Measurements from ENCODE around the gene SLC37A3. TPM values are rescaled to one million over a fixed set of nuclear protein-coding genes. Genes with fewer than 3 reads are reported as not detected.
A peak's percentile ranks its signal among the peaks of the same experiment; 100 is the strongest.

Gene SLC37A3
- total and polyA plus RNA-seq, 2 of the 13 experiments (the other 11 are each of a cell fraction or from before 2014, with no cell fraction given): 21.3 to 27.9 TPM

DNA sequence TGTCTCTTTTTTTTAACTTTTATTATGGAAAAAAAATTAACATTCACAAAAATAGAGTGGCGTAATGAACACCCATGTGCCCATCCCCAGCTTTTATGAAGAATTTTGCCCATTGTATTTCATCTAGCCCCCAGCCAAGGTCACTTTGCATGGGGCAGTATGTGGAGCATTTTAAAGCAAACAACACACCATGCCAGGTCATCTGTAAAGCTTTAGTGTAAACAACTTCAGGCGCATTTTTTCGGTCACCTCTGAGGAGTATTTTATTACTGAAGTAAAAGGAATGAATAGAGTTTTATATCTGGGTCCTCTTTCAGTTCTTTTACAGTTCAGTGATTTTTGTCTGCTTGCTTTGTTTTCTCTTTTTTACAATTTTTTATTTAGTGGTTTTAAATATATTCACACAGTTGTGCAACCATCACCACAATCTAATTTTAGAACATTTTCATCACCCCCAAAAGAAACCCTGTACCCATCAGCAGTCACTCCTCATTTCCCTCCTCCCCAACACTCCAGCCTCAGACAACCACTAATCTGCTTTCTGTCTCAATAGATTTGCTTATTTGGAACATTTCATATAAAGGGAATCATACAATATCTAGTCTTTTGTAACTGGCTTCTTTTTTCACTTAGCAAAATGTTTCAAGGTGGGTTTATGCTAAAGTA lies 87.9 kb downstream of the SLC37A3 start (continued):
- TF ChIP-seq ZNF891 (CRISPR knock-in tag; IDR thresholded peaks at IDR 0.05) (no peak), SOX5 (CRISPR knock-in tag; IDR thresholded peaks at IDR 0.05; ENCODE audit: borderline replicate concordance) (peak; percentile 74; the same call in 1 of the 2 replicates), ZZZ3 (CRISPR knock-in tag; IDR thresholded peaks at IDR 0.05; ENCODE audit: borderline replicate concordance) (no peak), MED13 (CRISPR knock-in tag; IDR thresholded peaks at IDR 0.05) (no peak), ZFP1 (CRISPR knock-in tag; IDR thresholded peaks at IDR 0.05) (no peak), ZNF703 (CRISPR knock-in tag; IDR thresholded peaks at IDR 0.05; ENCODE audit: borderline replicate concordance) (no peak), ZNF746 (CRISPR knock-in tag; IDR thresholded peaks at IDR 0.05) (no peak), TMF1 (CRISPR knock-in tag; IDR thresholded peaks at IDR 0.05; ENCODE audit: low read depth) (no peak), CAMTA2 (CRISPR knock-in tag; IDR thresholded peaks at IDR 0.05; ENCODE audit: borderline replicate concordance) (no peak), ZNF616 (CRISPR knock-in tag; IDR thresholded peaks at IDR 0.05; ENCODE audit: low read depth) (no peak), ZNF841 (CRISPR knock-in tag; IDR thresholded peaks at IDR 0.05; ENCODE audit: borderline replicate concordance) (no peak), NFE2L1 (CRISPR knock-in tag; IDR thresholded peaks at IDR 0.05; ENCODE audit: borderline replicate concordance) (no peak), ZNF724P (CRISPR knock-in tag; IDR thresholded peaks at IDR 0.05; ENCODE audit: borderline replicate concordance) (no peak)
- TF ChIP-seq, protein P1, sequence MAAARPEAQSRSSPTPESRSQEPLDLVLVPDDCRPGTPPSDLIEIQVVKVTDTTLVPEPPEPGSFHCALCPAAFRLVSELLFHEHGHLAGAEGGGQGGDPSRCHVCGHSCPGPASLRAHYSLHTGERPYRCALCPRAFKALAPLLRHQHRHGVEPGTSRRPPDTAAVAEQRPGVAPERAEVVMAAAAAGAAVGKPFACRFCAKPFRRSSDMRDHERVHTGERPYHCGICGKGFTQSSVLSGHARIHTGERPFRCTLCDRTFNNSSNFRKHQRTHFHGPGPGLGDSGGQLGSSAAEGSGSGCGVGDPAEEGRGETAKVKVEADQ (CRISPR knock-in tag; IDR thresholded peaks at IDR 0.05; ENCODE audit: borderline replicate concordance): no peak
- TF ChIP-seq, protein P2, sequence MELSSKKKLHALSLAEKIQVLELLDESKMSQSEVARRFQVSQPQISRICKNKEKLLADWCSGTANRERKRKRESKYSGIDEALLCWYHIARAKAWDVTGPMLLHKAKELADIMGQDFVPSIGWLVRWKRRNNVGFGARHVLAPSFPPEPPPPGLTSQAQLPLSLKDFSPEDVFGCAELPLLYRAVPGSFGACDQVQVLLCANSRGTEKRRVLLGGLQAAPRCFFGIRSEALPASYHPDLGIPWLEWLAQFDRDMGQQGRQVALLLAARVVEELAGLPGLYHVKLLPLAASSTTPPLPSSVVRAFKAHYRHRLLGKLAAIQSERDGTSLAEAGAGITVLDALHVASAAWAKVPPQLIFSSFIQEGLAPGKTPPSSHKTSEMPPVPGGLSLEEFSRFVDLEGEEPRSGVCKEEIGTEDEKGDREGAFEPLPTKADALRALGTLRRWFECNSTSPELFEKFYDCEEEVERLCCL (CRISPR knock-in tag; IDR thresholded peaks at IDR 0.05; ENCODE audit: borderline replicate concordance): no peak
- TF ChIP-seq, protein P3, sequence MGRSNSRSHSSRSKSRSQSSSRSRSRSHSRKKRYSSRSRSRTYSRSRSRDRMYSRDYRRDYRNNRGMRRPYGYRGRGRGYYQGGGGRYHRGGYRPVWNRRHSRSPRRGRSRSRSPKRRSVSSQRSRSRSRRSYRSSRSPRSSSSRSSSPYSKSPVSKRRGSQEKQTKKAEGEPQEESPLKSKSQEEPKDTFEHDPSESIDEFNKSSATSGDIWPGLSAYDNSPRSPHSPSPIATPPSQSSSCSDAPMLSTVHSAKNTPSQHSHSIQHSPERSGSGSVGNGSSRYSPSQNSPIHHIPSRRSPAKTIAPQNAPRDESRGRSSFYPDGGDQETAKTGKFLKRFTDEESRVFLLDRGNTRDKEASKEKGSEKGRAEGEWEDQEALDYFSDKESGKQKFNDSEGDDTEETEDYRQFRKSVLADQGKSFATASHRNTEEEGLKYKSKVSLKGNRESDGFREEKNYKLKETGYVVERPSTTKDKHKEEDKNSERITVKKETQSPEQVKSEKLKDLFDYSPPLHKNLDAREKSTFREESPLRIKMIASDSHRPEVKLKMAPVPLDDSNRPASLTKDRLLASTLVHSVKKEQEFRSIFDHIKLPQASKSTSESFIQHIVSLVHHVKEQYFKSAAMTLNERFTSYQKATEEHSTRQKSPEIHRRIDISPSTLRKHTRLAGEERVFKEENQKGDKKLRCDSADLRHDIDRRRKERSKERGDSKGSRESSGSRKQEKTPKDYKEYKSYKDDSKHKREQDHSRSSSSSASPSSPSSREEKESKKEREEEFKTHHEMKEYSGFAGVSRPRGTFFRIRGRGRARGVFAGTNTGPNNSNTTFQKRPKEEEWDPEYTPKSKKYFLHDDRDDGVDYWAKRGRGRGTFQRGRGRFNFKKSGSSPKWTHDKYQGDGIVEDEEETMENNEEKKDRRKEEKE (IDR thresholded peaks at IDR 0.05): no peak
- TF ChIP-seq, protein P4, sequence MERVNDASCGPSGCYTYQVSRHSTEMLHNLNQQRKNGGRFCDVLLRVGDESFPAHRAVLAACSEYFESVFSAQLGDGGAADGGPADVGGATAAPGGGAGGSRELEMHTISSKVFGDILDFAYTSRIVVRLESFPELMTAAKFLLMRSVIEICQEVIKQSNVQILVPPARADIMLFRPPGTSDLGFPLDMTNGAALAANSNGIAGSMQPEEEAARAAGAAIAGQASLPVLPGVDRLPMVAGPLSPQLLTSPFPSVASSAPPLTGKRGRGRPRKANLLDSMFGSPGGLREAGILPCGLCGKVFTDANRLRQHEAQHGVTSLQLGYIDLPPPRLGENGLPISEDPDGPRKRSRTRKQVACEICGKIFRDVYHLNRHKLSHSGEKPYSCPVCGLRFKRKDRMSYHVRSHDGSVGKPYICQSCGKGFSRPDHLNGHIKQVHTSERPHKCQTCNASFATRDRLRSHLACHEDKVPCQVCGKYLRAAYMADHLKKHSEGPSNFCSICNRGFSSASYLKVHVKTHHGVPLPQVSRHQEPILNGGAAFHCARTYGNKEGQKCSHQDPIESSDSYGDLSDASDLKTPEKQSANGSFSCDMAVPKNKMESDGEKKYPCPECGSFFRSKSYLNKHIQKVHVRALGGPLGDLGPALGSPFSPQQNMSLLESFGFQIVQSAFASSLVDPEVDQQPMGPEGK (CRISPR knock-in tag; IDR thresholded peaks at IDR 0.05): peak; percentile 88
- TF ChIP-seq, protein P5, sequence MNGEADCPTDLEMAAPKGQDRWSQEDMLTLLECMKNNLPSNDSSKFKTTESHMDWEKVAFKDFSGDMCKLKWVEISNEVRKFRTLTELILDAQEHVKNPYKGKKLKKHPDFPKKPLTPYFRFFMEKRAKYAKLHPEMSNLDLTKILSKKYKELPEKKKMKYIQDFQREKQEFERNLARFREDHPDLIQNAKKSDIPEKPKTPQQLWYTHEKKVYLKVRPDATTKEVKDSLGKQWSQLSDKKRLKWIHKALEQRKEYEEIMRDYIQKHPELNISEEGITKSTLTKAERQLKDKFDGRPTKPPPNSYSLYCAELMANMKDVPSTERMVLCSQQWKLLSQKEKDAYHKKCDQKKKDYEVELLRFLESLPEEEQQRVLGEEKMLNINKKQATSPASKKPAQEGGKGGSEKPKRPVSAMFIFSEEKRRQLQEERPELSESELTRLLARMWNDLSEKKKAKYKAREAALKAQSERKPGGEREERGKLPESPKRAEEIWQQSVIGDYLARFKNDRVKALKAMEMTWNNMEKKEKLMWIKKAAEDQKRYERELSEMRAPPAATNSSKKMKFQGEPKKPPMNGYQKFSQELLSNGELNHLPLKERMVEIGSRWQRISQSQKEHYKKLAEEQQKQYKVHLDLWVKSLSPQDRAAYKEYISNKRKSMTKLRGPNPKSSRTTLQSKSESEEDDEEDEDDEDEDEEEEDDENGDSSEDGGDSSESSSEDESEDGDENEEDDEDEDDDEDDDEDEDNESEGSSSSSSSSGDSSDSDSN (CRISPR knock-in tag; IDR thresholded peaks at IDR 0.05): no peak
- TF ChIP-seq, protein P6, sequence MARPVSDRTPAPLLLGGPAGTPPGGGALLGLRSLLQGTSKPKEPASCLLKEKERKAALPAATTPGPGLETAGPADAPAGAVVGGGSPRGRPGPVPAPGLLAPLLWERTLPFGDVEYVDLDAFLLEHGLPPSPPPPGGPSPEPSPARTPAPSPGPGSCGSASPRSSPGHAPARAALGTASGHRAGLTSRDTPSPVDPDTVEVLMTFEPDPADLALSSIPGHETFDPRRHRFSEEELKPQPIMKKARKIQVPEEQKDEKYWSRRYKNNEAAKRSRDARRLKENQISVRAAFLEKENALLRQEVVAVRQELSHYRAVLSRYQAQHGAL (CRISPR knock-in tag; IDR thresholded peaks at IDR 0.05; ENCODE audit: not compliant biosample characterization): no peak

All from HepG2 (cell line).